ENCODE data around the gene AP3S1. TPM values are rescaled to one million over a fixed set of nuclear protein-coding genes. Genes with fewer than 3 reads are reported as not detected.

Gene AP3S1
- total and polyA plus RNA-seq, 4 experiments from 2014 or later = 44.5 to 97.3 (median 57.9) TPM

GRCh38 chr5:115936031-115936430, 94.3 kb downstream of the AP3S1 start:
- Mint-ChIP-seq H3K27ac (no peak overlapping the region), H3K4me1 (no peaks in the 10 kb centered on the region), H3K4me3 (no peak overlapping the region), H3K36me3 (no peaks in the 10 kb centered on the region), H3K27me3 (peaks cover 0 to under 1% of the 10 kb centered on the region in 2 donors), H3K9me3 (peaks cover 0 to 1% (median 0%) of the 10 kb centered on the region in 8 donors)
- ChIA-PET POLR2A (ENCODE audit: partially characterized antibody) (no interaction called here), CTCF (ENCODE audit: partially characterized antibody) (no interaction called here)
- Histone ChIP-seq H3K36me3 (ENCODE audit: insufficient read depth, low read length) (no peaks in the 10 kb centered on the region), H3K27me3 (ENCODE audit: insufficient read depth, low read length) (no peaks in the 10 kb centered on the region), H3K9me3 (ENCODE audit: control insufficient read depth in 1 of 2, low read length in 2 of 2) (no peaks in the 10 kb centered on the region), H3K27ac (ENCODE audit: low read depth, low read length) (no peak overlapping the region), H3K4me1 (ENCODE audit: insufficient read depth, low read length) (no peaks in the 10 kb centered on the region), H3K4me3 (ENCODE audit: low read length in 2 of 2) (no peak overlapping the region)
- intact Hi-C loops (cut with micrococcal nuclease) = no loop called here
- DNase-seq = no peak

- Mint-ChIP-seq H3K27ac (no peak overlapping the region), H3K36me3 (no peaks in the 10 kb centered on the region), H3K4me3 (no peak overlapping the region), H3K4me1 (no peaks in the 10 kb centered on the region), H3K27me3 (peaks cover 0 to 4% of the 10 kb centered on the region in 2 donors), H3K9me3 (peaks cover 0 to 7% (median 2%) of the 10 kb centered on the region in 8 donors)
- H3K27ac ChIP-seq (ENCODE audit: low read depth, low read length) = no peak overlapping the region
- ChIA-PET CTCF (ENCODE audit: partially characterized antibody) (no interaction called here), POLR2A (ENCODE audit: partially characterized antibody) (no interaction called here)
- H3K27me3 ChIP-seq (ENCODE audit: insufficient read depth, low read length) = no peaks in the 10 kb centered on the region
- intact Hi-C loops (cut with micrococcal nuclease) = no loop called here
- no peaks in the 10 kb centered on the region for H3K4me1 ChIP-seq (ENCODE audit: insufficient read depth, low read length)
- no peaks in the 10 kb centered on the region for H3K36me3 ChIP-seq (ENCODE audit: insufficient read depth, low read length)
- DNase-seq = no peak
- no peak overlapping the region for H3K4me3 ChIP-seq (ENCODE audit: low read length in 2 of 2)
- no peaks in the 10 kb centered on the region for H3K9me3 ChIP-seq (ENCODE audit: control insufficient read depth in 1 of 2, low read length in 2 of 2)
These were observed 97.3 kb downstream of the AP3S1 start for GRCh38 chr5:115939059-115939458.

- intact Hi-C loops (cut with micrococcal nuclease) = no loop called here
- Histone ChIP-seq H3K36me3 (ENCODE audit: insufficient read depth, low read length) (no peaks in the 10 kb centered on the region), H3K4me1 (ENCODE audit: insufficient read depth, low read length) (no peaks in the 10 kb centered on the region), H3K27ac (ENCODE audit: low read depth, low read length) (no peak overlapping the region), H3K9me3 (ENCODE audit: control insufficient read depth in 1 of 2, low read length in 2 of 2) (no peaks in the 10 kb centered on the region), H3K4me3 (ENCODE audit: low read length in 2 of 2) (no peak overlapping the region), H3K27me3 (ENCODE audit: insufficient read depth, low read length) (no peaks in the 10 kb centered on the region)
- peaks cover 0 to 4% of the 10 kb centered on the region in 2 donors for H3K27me3 Mint-ChIP-seq
- no peak for DNase-seq
- no peak overlapping the region for H3K27ac Mint-ChIP-seq
- H3K9me3 Mint-ChIP-seq = peaks cover 0 to 7% (median 2%) of the 10 kb centered on the region in 8 donors
- H3K4me1 Mint-ChIP-seq = no peaks in the 10 kb centered on the region
- CTCF ChIA-PET (ENCODE audit: partially characterized antibody) = no interaction called here
- POLR2A ChIA-PET (ENCODE audit: partially characterized antibody) = no interaction called here
- no peaks in the 10 kb centered on the region for H3K36me3 Mint-ChIP-seq
- no peak overlapping the region for H3K4me3 Mint-ChIP-seq
These were observed 98.5 kb downstream of the AP3S1 start for GRCh38 chr5:115940080-115940810.

GRCh38 chr5:115941051-115941675, 99.4 kb downstream of the AP3S1 start:
- H3K9me3 ChIP-seq (ENCODE audit: control insufficient read depth in 1 of 2, low read length in 2 of 2) = no peaks in the 10 kb centered on the region
- H3K4me3 ChIP-seq (ENCODE audit: low read length in 2 of 2) = no peak overlapping the region
- H3K4me3 Mint-ChIP-seq = no peak overlapping the region
- no peaks in the 10 kb centered on the region for H3K36me3 ChIP-seq (ENCODE audit: insufficient read depth, low read length)
- peaks cover 0 to 4% of the 10 kb centered on the region in 2 donors for H3K27me3 Mint-ChIP-seq
- no peaks in the 10 kb centered on the region for H3K27me3 ChIP-seq (ENCODE audit: insufficient read depth, low read length)
- DNase-seq = no peak
- peaks cover 0 to 7% (median 2%) of the 10 kb centered on the region in 8 donors for H3K9me3 Mint-ChIP-seq
- ChIA-PET CTCF (ENCODE audit: partially characterized antibody) (no interaction called here), POLR2A (ENCODE audit: partially characterized antibody) (no interaction called here)
- H3K4me1 Mint-ChIP-seq = no peaks in the 10 kb centered on the region
- no peaks in the 10 kb centered on the region for H3K4me1 ChIP-seq (ENCODE audit: insufficient read depth, low read length)
- no peak overlapping the region for H3K27ac Mint-ChIP-seq
- no peaks in the 10 kb centered on the region for H3K36me3 Mint-ChIP-seq
- H3K27ac ChIP-seq (ENCODE audit: low read depth, low read length) = no peak overlapping the region
- intact Hi-C loops (cut with micrococcal nuclease) = no loop called here

- intact Hi-C loops (cut with micrococcal nuclease) = no loop called here
- Histone ChIP-seq H3K4me3 (ENCODE audit: low read length in 2 of 2) (no peak overlapping the region), H3K36me3 (ENCODE audit: insufficient read depth, low read length) (no peaks in the 10 kb centered on the region), H3K9me3 (ENCODE audit: control insufficient read depth in 1 of 2, low read length in 2 of 2) (no peaks in the 10 kb centered on the region), H3K4me1 (ENCODE audit: insufficient read depth, low read length) (no peaks in the 10 kb centered on the region), H3K27me3 (ENCODE audit: insufficient read depth, low read length) (no peaks in the 10 kb centered on the region), H3K27ac (ENCODE audit: low read depth, low read length) (no peak overlapping the region)
- H3K27ac Mint-ChIP-seq = no peak overlapping the region
- peaks cover 0 to 7% (median 2%) of the 10 kb centered on the region in 8 donors for H3K9me3 Mint-ChIP-seq
- H3K4me3 Mint-ChIP-seq = no peak overlapping the region
- DNase-seq = no peak
- peaks cover 5 to 9% of the 10 kb centered on the region in 2 donors for H3K27me3 Mint-ChIP-seq
- CTCF ChIA-PET (ENCODE audit: partially characterized antibody) = no interaction called here
- H3K4me1 Mint-ChIP-seq = no peaks in the 10 kb centered on the region
- H3K36me3 Mint-ChIP-seq = no peaks in the 10 kb centered on the region
- POLR2A ChIA-PET (ENCODE audit: partially characterized antibody) = no interaction called here
These were observed 102.8 kb downstream of the AP3S1 start for GRCh38 chr5:115944501-115944900.

- H3K4me1 ChIP-seq (ENCODE audit: insufficient read depth, low read length) = no peaks in the 10 kb centered on the region
- no peaks in the 10 kb centered on the region for H3K9me3 ChIP-seq (ENCODE audit: control insufficient read depth in 1 of 2, low read length in 2 of 2)
- no peaks in the 10 kb centered on the region for H3K36me3 Mint-ChIP-seq
- H3K4me3 ChIP-seq (ENCODE audit: low read length in 2 of 2) = no peak overlapping the region
- no peak overlapping the region for H3K27ac Mint-ChIP-seq
- no peak for DNase-seq
- CTCF ChIA-PET (ENCODE audit: partially characterized antibody) = no interaction called here
- intact Hi-C loops (cut with micrococcal nuclease) = no loop called here
- H3K27me3 ChIP-seq (ENCODE audit: insufficient read depth, low read length) = no peaks in the 10 kb centered on the region
- H3K4me3 Mint-ChIP-seq = no peak overlapping the region
- H3K9me3 Mint-ChIP-seq = peaks cover 0 to 7% (median under 1%) of the 10 kb centered on the region in 8 donors
- H3K4me1 Mint-ChIP-seq = no peaks in the 10 kb centered on the region
- peaks cover 5 to 6% of the 10 kb centered on the region in 2 donors for H3K27me3 Mint-ChIP-seq
- POLR2A ChIA-PET (ENCODE audit: partially characterized antibody) = no interaction called here
- H3K27ac ChIP-seq (ENCODE audit: low read depth, low read length) = no peak overlapping the region
- no peaks in the 10 kb centered on the region for H3K36me3 ChIP-seq (ENCODE audit: insufficient read depth, low read length)
These were observed 104.9 kb downstream of the AP3S1 start for GRCh38 chr5:115946655-115947054.

GRCh38 chr5:115947260-115947659, 105.5 kb downstream of the AP3S1 start:
- H3K27me3 Mint-ChIP-seq = peaks cover 5 to 6% of the 10 kb centered on the region in 2 donors
- peaks cover 0 to 5% (median 0%) of the 10 kb centered on the region in 8 donors for H3K9me3 Mint-ChIP-seq
- DNase-seq = no peak
- H3K36me3 Mint-ChIP-seq = no peaks in the 10 kb centered on the region
- Histone ChIP-seq H3K36me3 (ENCODE audit: insufficient read depth, low read length) (no peaks in the 10 kb centered on the region), H3K4me1 (ENCODE audit: insufficient read depth, low read length) (no peaks in the 10 kb centered on the region), H3K27ac (ENCODE audit: low read depth, low read length) (no peak overlapping the region), H3K4me3 (ENCODE audit: low read length in 2 of 2) (no peak overlapping the region), H3K9me3 (ENCODE audit: control insufficient read depth in 1 of 2, low read length in 2 of 2) (no peaks in the 10 kb centered on the region), H3K27me3 (ENCODE audit: insufficient read depth, low read length) (no peaks in the 10 kb centered on the region)
- CTCF ChIA-PET (ENCODE audit: partially characterized antibody) = no interaction called here
- no peaks in the 10 kb centered on the region for H3K4me1 Mint-ChIP-seq
- no peak overlapping the region for H3K27ac Mint-ChIP-seq
- POLR2A ChIA-PET (ENCODE audit: partially characterized antibody) = no interaction called here
- no peak overlapping the region for H3K4me3 Mint-ChIP-seq
- intact Hi-C loops (cut with micrococcal nuclease) = no loop called here
